GM12874 (cell line): ENCODE data around the gene ZFR.

Source experiments
- TF ChIP-seq, protein P1 (sequence below): IDR thresholded peaks from 2 replicates; pipeline ENCODE4 v1.5.1; 2011; ENCODE audit warnings: low read depth, mild to moderate bottlenecking, control low read depth, low read length, moderate library complexity; ENCODE audit not compliant: insufficient read depth

The ZFR gene

DNA sequence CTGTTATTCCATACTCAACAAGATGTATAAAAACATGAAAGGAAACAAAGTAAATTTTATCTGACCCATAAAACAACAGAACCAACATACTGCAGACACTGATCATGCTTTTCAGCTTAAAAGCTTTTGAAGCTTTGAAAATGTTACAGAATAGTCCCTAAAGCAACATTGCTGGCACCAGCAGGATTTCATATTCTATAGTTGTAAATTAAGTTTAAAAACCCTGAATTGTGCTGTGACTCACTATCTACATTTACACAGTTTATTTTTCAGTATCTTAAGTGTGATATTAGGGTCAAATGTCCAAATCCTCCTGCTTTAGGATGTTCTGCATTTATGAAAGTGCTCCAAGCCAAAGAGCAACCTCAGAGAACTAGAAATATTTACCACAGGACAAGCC, 59.9 kb downstream of the ZFR start:
- TF ChIP-seq, protein P1, sequence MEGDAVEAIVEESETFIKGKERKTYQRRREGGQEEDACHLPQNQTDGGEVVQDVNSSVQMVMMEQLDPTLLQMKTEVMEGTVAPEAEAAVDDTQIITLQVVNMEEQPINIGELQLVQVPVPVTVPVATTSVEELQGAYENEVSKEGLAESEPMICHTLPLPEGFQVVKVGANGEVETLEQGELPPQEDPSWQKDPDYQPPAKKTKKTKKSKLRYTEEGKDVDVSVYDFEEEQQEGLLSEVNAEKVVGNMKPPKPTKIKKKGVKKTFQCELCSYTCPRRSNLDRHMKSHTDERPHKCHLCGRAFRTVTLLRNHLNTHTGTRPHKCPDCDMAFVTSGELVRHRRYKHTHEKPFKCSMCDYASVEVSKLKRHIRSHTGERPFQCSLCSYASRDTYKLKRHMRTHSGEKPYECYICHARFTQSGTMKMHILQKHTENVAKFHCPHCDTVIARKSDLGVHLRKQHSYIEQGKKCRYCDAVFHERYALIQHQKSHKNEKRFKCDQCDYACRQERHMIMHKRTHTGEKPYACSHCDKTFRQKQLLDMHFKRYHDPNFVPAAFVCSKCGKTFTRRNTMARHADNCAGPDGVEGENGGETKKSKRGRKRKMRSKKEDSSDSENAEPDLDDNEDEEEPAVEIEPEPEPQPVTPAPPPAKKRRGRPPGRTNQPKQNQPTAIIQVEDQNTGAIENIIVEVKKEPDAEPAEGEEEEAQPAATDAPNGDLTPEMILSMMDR = no peak

DNA sequence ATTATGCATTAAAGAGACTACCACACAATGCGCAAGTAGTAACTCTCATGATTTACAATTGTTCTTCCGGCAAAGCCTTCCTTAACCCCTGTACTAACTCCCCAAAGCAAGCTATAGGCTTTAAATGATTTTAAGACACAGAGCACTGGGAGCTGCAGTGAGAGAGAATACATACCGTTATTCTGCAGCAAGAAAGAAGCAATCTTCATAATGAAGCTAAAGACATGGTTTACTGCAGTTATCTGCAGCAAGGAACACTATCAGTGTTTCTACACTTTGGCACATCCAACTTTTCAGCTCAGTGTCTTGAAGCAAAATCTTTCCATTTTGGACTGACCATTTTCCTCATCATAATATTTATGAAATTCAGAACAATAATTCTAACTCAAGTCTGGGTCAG, 61.0 kb downstream of the ZFR start:
- TF ChIP-seq, protein P1 = no peak

DNA sequence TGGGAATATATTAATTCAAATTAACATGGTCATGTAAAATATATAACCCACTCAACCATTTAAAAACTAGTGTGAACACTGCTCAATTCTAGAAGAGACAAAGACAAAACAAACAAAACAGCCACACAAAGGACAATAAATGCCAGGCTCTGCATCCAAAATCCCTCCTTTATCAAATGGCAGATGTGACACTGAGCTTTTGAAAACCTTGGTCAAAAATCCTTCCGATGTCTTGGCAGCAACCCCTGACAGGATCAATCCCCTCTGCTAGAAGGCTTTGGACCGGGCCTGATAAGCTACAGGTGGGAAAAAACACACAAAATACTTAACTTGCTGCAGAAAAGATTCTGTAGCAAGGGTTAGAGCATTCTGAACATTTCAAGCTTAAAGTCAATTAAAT, 61.5 kb downstream of the ZFR start:
- TF ChIP-seq, protein P1 = no peak

DNA sequence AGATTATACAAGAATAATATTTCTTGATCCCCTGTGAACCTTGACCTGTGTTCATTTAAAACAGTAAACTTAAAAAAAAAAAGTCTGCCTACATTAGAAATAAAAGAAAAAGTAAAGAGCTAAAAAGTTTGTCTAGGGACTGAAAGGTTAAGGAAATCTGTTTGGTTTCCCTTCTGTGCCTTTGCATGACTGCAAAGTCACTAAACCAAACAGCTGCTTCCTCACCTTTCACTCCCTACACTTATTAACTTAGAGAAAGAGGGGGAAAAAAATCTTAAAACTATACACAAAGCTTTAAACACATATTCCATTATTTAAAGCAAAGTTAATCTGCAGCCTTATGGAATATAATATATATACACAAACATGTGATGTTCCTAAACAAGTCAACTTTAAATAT, 65.1 kb downstream of the ZFR start:
- TF ChIP-seq, protein P1 = no peak

DNA sequence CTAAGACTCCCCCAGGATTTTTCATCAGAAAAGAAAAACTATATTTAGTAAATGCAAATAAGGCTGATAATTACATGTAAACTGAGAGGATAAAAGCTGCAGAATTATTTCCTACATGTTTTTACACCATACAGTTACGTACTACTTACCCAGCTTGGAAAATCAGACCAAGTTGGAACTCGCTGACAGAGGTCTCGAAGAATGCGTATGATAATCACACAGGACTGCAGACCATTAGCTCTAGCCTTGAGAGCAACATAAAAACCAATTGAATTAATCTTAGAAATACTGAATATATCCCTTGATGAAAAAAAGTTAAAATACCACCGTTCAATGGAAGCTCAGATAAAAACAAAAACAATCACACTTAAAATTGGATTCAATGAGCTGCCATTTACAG, 65.6 kb downstream of the ZFR start:
- TF ChIP-seq, protein P1 = no peak

DNA sequence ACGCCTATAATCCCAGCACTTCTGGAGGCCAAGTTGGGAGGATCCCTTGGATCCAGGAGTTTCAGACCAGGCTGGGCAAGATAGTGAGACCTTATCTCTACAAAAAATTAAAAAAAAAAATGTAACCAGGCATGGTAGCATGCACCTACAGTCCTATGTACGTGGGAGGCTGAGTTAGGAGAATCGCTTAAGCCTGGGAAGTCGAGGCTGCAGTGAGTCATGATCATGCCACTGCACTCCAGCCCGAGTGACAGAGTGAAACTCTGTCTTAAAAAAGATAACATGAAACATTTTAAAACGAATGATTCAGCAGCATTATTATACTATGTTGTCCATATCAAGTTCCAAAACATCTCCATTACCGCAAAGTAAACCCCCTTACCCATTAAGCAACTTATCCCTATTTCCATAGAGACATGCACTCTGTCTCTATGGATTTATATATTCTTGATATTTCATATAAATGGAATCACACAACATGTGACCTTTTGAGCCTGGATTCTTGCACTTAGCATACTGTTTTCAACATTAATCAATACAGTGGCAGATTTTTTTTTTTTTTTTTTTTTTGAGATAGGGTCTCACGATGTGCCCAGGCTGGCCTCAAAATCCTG, 74.9 kb downstream of the ZFR start:
- TF ChIP-seq, protein P1 = no peak

DNA sequence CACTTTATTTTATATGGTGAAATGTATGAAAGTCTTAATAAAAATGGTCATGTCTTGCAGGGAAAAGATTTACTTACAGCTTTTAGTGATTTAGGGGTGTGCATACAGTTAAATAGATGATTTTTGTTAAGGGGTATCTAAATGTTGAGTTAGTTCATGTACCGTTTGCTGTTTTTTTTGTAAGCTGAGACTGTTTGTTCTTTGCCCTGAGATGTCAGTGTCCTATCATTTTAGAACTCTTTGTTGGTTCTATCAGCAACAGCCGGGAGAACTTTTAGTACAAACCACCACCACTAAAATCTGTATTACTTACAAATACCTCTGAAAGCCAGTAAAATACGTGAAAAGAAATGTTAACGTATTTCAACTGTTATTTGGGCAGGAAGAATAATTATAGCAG, 75.5 kb downstream of the ZFR start:
- TF ChIP-seq, protein P1 = no peak
